Ishikawa (cell line): ENCODE results near the gene KCNQ1.

Experiments
- CEBPB ChIP-seq: IDR thresholded peaks from 2 replicates; pipeline ENCODE4 v1.6.1; 2012
- EGR1 ChIP-seq: IDR thresholded peaks from 2 replicates; pipeline ENCODE4 v1.6.1; 2012
- EP300 ChIP-seq: IDR thresholded peaks from 2 replicates; pipeline ENCODE4 v1.6.1; 2012; ENCODE audit warnings: borderline replicate concordance
- MAX ChIP-seq: IDR thresholded peaks from 2 replicates; pipeline ENCODE4 v1.6.1; 2012
- RAD21 ChIP-seq: IDR thresholded peaks from 2 replicates; pipeline ENCODE4 v1.6.1; 2012; ENCODE audit warnings: low read depth
- REST ChIP-seq: IDR thresholded peaks from 2 replicates; pipeline ENCODE4 v1.6.1; 2012; ENCODE audit warnings: low read depth, mild to moderate bottlenecking
- TAF1 ChIP-seq: IDR thresholded peaks from 2 replicates; pipeline ENCODE4 v1.6.1; 2012; ENCODE audit warnings: low read depth, mild to moderate bottlenecking
- TEAD4 ChIP-seq: IDR thresholded peaks from 2 replicates; pipeline ENCODE4 v1.6.1; 2012
- YY1 ChIP-seq: IDR thresholded peaks from 2 replicates; pipeline ENCODE4 v1.6.1; 2012; ENCODE audit warnings: low read depth

GRCh38 chr11:2793701-2794045, 348.9 kb downstream of the KCNQ1 start:
- no peak for TF ChIP-seq YY1
- TF ChIP-seq TAF1 = no peak
- no peak for TF ChIP-seq RAD21
- TF ChIP-seq EGR1 = no peak
- TF ChIP-seq EP300 = no peak
- no peak for TF ChIP-seq REST
- TF ChIP-seq MAX = no peak
- TF ChIP-seq CEBPB = no peak
- no peak for TF ChIP-seq TEAD4
